Measurements from ENCODE around the gene MAST4. TPM values are rescaled to one million over a fixed set of nuclear protein-coding genes. Genes with fewer than 3 reads are reported as not detected.

MAST4 gene
- total RNA-seq, 1 donor: 23.2 TPM

DNA sequence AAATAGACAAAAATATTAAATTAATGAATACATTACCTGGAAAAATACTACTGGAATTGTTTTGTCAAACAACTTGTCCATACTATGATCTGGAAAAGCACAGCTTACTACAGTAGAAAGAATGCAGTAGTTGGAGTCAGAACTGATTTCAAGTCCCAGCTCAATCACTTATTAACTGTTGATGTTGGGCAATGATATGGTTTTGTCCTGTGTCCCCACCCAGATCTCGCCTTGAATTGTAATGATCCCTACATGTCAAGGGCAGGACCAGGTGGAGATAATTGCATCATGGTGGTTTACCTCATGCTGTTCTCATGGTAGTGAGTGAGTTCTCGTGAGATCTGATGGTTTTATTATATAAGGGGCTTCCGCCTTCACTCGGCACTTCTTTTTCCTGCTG lies 352.9 kb downstream of the MAST4 start:
- no peak for DNase-seq (ENCODE audit: low read depth)
- no peak overlapping the region for H3K4me3 ChIP-seq (ENCODE audit: low read depth, low read length)
- no peak for TF ChIP-seq CTCF (IDR thresholded peaks at IDR 0.05; ENCODE audit: insufficient read depth, low read length)

DNA sequence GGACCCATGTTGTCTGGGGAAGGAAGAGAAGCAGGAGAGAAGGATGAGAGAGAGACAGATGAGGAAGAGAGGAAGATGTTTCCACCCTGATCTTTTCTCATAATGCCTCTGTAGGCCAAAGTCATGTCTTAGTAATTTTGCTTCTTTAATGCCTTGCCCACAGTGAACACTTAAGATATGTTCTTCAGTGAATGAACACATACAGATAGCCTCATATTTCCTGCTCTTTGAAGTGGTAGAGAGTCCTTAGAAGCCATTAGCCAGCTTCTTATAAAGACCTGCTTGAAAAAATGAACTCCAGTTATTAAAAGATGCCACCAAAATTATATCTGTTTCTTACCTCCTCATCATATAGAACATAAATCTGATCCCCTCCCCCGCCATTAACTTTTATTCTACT lies 356.0 kb downstream of the MAST4 start:
- no peak overlapping the region for H3K4me3 ChIP-seq (ENCODE audit: low read depth, low read length)
- no peak for DNase-seq (ENCODE audit: low read depth)
- no peak for TF ChIP-seq CTCF (IDR thresholded peaks at IDR 0.05; ENCODE audit: insufficient read depth, low read length)

DNA sequence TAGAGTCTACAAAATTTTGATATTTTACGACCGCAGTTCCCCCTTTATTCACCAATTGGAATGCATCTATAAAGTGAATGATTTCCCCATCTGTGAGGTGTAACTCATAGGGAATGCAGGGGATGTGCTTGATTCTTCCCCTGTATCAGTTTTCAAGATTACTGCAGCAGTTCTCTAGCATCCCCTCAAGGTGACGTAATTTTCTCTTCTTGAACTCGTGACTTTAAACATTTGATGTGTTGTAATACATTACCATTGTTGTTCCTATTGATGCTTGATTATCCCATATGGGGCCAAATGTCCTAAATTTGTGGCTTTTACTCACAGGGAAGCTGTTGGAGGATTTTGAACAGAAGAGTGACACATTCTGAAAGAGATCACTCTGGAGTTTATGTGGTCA lies 360.2 kb downstream of the MAST4 start:
- DNase-seq (ENCODE audit: low read depth): no peak
- no peak for TF ChIP-seq CTCF (IDR thresholded peaks at IDR 0.05; ENCODE audit: insufficient read depth, low read length)
- H3K4me3 ChIP-seq (ENCODE audit: low read depth, low read length): no peak overlapping the region

GRCh38 chr5:66958201-66958979 lies 362.2 kb downstream of the MAST4 start:
- no peak for TF ChIP-seq CTCF (IDR thresholded peaks at IDR 0.05; ENCODE audit: insufficient read depth, low read length)
- peak; percentile 74 for DNase-seq (ENCODE audit: low read depth)
- H3K4me3 ChIP-seq (ENCODE audit: low read depth, low read length): peak overlapping the region; percentile 70

DNA sequence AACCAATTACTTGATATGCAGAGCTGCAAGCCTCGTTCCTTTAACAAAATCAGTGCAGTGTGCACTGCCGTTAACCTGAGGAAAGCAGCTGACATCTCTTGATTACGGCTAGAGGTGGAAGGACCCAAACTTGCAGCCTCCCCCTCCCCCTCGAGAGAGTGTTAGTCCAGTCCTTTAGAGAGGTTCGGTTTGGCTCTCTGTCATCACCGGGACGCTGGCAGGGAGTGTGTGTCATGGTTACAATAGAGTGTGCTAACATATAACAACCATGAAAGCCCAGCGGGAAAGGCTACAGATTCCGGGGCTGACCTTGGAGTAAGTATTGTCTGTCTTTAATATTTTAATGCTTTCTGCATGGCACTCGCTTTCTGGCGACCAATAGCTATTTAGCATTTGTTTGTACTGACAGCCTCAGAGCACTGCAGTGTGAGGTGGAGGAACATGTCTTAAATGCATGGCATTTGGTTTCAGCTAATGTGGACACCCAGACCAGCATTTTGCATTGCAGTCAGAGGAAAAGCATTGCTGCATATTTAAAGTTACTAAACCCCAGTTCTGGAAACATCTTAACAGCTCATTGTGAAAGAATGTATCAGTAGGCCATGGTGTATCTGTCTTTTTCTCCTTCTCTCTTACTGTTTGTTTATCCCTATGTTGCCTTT lies 362.9 kb downstream of the MAST4 start:
- no peak for TF ChIP-seq CTCF (IDR thresholded peaks at IDR 0.05; ENCODE audit: insufficient read depth, low read length)
- peak; percentile 76 for DNase-seq (ENCODE audit: low read depth)
- peak overlapping the region; percentile 70 for H3K4me3 ChIP-seq (ENCODE audit: low read depth, low read length)

DNA sequence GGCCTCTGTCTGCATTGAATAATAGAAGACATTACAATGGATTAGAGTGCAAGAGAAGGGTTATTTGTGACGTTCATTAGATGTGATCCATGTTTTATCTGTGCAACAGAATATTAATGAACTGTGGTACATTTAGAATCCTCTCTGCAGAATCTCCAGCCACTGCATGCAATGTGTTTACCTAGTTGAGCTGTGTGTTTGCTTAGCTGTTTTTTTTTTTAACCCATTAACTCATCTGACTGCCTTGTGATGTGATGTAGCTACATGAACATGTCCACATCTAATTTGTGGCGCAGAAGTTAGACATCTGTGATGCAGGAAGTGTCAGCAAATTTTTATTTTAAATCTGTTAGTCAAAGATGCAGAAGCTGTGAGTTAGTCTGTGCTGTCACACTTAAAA lies 363.5 kb downstream of the MAST4 start:
- DNase-seq (ENCODE audit: low read depth): no peak
- peak overlapping the region; percentile 70 for H3K4me3 ChIP-seq (ENCODE audit: low read depth, low read length)
- no peak for TF ChIP-seq CTCF (IDR thresholded peaks at IDR 0.05; ENCODE audit: insufficient read depth, low read length)

All from fibroblast of the aortic adventitia (primary cell).